Upper lobe of left lung (tissue), 4 donors: ENCODE results near the gene TCP11.

ENCODE experiments used
- EP300 ChIP-seq, 4 donors: sonication (generic); formaldehyde crosslinking; IDR thresholded peaks; one replicate each; pipeline ENCODE4 v1.5.1; 2017; ENCODE audit warnings: antibody characterized with exemption in 4 of 4, control low read depth in 2 of 4
- POLR2A ChIP-seq, 4 donors: fragments of 450-650 bp; IDR thresholded peaks; one replicate each; pipeline ENCODE4 v1.5.1; 2016 to 2017; ENCODE audit warnings: antibody characterized with exemption in 4 of 4, mild to moderate bottlenecking in 2 of 4
- TF ChIP-seq, protein P1 (sequence below), 6 experiments: fragments of 450-650 bp in 4 of 6; fragments of 200-600 bp in 2 of 6; sonication (generic) in 2 of 6; IDR thresholded peaks; one replicate each; pipeline ENCODE4 v1.5.1; 2016 to 2019; ENCODE audit warnings: antibody characterized with exemption in 6 of 6

DNA sequence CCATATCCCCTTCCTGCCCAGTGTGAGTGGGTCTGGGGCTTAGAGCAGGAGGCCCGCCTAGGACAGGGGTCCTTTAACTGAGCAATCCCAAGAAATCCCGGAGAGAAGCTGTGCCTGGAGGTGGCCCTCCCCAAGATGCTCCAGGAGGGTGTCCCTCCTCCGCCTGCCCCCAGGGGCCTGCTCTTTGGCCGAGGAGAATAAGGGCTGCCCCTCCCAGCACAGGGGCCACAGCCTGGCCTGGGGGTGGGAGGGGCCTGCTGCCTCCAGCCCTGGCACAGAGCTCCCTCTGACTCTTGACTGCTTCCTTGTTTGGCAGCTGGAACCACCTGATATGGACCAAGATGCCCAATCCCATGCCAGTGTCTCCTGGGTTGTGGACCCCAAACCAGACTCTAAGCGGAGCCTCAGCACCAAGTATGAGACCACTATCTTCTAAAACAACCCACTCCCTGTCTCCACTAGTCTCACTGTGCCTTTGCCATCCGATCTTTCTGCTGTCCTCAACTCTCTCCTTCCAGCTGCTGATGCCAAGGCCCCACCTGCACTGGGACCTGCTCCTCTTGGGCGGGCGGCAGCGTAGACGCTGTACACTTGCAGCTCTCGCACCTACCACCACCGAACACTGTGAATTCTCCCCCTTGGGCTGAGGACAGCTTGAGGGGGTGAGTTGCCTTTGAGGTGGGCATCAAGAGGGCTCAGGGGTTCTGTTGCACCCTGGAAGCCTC lies 54.3 kb downstream of the TCP11 start:
- TF ChIP-seq, protein P1, sequence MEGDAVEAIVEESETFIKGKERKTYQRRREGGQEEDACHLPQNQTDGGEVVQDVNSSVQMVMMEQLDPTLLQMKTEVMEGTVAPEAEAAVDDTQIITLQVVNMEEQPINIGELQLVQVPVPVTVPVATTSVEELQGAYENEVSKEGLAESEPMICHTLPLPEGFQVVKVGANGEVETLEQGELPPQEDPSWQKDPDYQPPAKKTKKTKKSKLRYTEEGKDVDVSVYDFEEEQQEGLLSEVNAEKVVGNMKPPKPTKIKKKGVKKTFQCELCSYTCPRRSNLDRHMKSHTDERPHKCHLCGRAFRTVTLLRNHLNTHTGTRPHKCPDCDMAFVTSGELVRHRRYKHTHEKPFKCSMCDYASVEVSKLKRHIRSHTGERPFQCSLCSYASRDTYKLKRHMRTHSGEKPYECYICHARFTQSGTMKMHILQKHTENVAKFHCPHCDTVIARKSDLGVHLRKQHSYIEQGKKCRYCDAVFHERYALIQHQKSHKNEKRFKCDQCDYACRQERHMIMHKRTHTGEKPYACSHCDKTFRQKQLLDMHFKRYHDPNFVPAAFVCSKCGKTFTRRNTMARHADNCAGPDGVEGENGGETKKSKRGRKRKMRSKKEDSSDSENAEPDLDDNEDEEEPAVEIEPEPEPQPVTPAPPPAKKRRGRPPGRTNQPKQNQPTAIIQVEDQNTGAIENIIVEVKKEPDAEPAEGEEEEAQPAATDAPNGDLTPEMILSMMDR (IDR thresholded peaks at IDR 0.05) = no peak
- TF ChIP-seq POLR2A (IDR thresholded peaks at IDR 0.05) (no peak), EP300 (IDR thresholded peaks at IDR 0.05) (no peak)
